HepG2 (cell line): Measurements from ENCODE around the gene POLR1G. TPM values are rescaled to one million over a fixed set of nuclear protein-coding genes. Genes with fewer than 3 reads are reported as not detected.
A peak's percentile ranks its signal among the peaks of the same experiment; 100 is the strongest.

Experiments
- AGO1 ChIP-seq: fragments of 200-400 bp; formaldehyde crosslinking; IDR thresholded peaks from 2 replicates; pipeline ENCODE4 v1.6.1; 2017; ENCODE audit warnings: mild to moderate bottlenecking, low read depth, low read length, moderate library complexity; ENCODE audit not compliant: poor library complexity, severe bottlenecking
- AKAP8 ChIP-seq: sonication (generic); formaldehyde crosslinking; IDR thresholded peaks from 2 replicates; pipeline ENCODE4 v1.5.1; 2020; ENCODE audit warnings: mild to moderate bottlenecking, missing genetic modification reagents
- ARID2 ChIP-seq: sonication (generic); formaldehyde crosslinking; IDR thresholded peaks from 2 replicates; pipeline ENCODE4 v1.8.1; 2022; ENCODE audit warnings: mild to moderate bottlenecking, missing genetic modification reagents, borderline replicate concordance
- FOXA3 ChIP-seq: IDR thresholded peaks from 2 replicates; pipeline ENCODE4 v1.6.1; 2016; ENCODE audit warnings: missing genetic modification reagents, missing compliant biosample characterization
- KDM5A ChIP-seq: fragments of 200-600 bp; sonication (generic); IDR thresholded peaks from 2 replicates; pipeline ENCODE4 v1.7.0; 2018; ENCODE audit warnings: antibody characterized with exemption, mild to moderate bottlenecking, low read length, borderline replicate concordance
- KLF11 ChIP-seq: IDR thresholded peaks from 2 replicates; pipeline ENCODE4 v1.6.1; 2016; ENCODE audit warnings: missing compliant biosample characterization
- MIER3 ChIP-seq: IDR thresholded peaks from 2 replicates; pipeline ENCODE4 v1.6.1; 2016; ENCODE audit warnings: missing compliant biosample characterization, borderline replicate concordance
- NFIB ChIP-seq: sonication (generic); formaldehyde crosslinking; IDR thresholded peaks from 2 replicates; pipeline ENCODE4 v1.9.0; 2021; ENCODE audit warnings: missing genetic modification reagents, mild to moderate bottlenecking, borderline replicate concordance
- PBX3 ChIP-seq: sonication (generic); formaldehyde crosslinking; IDR thresholded peaks from 2 replicates; pipeline ENCODE4 v1.8.1; 2023; ENCODE audit warnings: missing genetic modification reagents, inconsistent platforms, borderline replicate concordance
- PLRG1 ChIP-seq: fragments of 450-650 bp; conservative IDR thresholded peaks from 2 replicates; pipeline ENCODE4 v1.6.1; 2016
- PRMT3 ChIP-seq: sonication (generic); formaldehyde crosslinking; IDR thresholded peaks from 2 replicates; pipeline ENCODE4 v1.8.1; 2022; ENCODE audit warnings: low read depth, mild to moderate bottlenecking, moderate library complexity, missing genetic modification reagents, borderline replicate concordance
- SETDB1 ChIP-seq: sonication (generic); formaldehyde crosslinking; IDR thresholded peaks from 2 replicates; pipeline ENCODE4 v1.5.1; 2020; ENCODE audit warnings: missing genetic modification reagents, mild to moderate bottlenecking, borderline replicate concordance
- SIX1 ChIP-seq: sonication (generic); formaldehyde crosslinking; IDR thresholded peaks from 2 replicates; pipeline ENCODE4 v1.4.0; 2020; ENCODE audit warnings: missing genetic modification reagents, borderline replicate concordance
- SRSF4 ChIP-seq: fragments of 200-400 bp; formaldehyde crosslinking; IDR thresholded peaks from one replicate; pipeline ENCODE4 v1.6.1; 2018; ENCODE audit warnings: mild to moderate bottlenecking, low read depth, low read length, moderate library complexity; ENCODE audit not compliant: poor library complexity, severe bottlenecking
- U2AF2 ChIP-seq: fragments of 200-400 bp; formaldehyde crosslinking; IDR thresholded peaks from 2 replicates; pipeline ENCODE4 v1.6.1; 2017; ENCODE audit warnings: low read depth, mild to moderate bottlenecking, low read length
- ZBTB20 ChIP-seq: sonication (generic); formaldehyde crosslinking; IDR thresholded peaks from 2 replicates; pipeline ENCODE4 v1.8.1; 2023; ENCODE audit warnings: missing genetic modification reagents, low read depth, mild to moderate bottlenecking, borderline replicate concordance
- ZFP36L2 ChIP-seq: sonication (generic); formaldehyde crosslinking; IDR thresholded peaks from 2 replicates; pipeline ENCODE4 v1.4.0; 2020; ENCODE audit warnings: missing genetic modification reagents
- ZNF180 ChIP-seq: sonication (generic); formaldehyde crosslinking; IDR thresholded peaks from 2 replicates; pipeline ENCODE4 v1.4.0; 2020; ENCODE audit warnings: low read depth, missing genetic modification reagents, borderline replicate concordance
- ZNF513 ChIP-seq: sonication (generic); formaldehyde crosslinking; conservative IDR thresholded peaks from 2 replicates; pipeline ENCODE4 v1.5.0; 2020; ENCODE audit warnings: missing genetic modification reagents
- ZNF569 ChIP-seq: sonication (generic); formaldehyde crosslinking; IDR thresholded peaks from 2 replicates; pipeline ENCODE4 v1.5.0; 2020; ENCODE audit warnings: mild to moderate bottlenecking, missing genetic modification reagents, moderate library complexity, borderline replicate concordance
- ZNF572 ChIP-seq: sonication (generic); formaldehyde crosslinking; IDR thresholded peaks from 2 replicates; pipeline ENCODE4 v1.5.1; 2020; ENCODE audit warnings: mild to moderate bottlenecking, missing genetic modification reagents
- ZNF597 ChIP-seq: sonication (generic); formaldehyde crosslinking; IDR thresholded peaks from 2 replicates; pipeline ENCODE4 v1.5.0; 2020; ENCODE audit warnings: missing genetic modification reagents
- ZNF7 ChIP-seq: IDR thresholded peaks from 2 replicates; pipeline ENCODE4 v1.6.1; 2016; ENCODE audit warnings: missing biosample characterization, missing genetic modification reagents
- ZNF841 ChIP-seq: sonication (generic); formaldehyde crosslinking; IDR thresholded peaks from 2 replicates; pipeline ENCODE4 v1.8.1; 2023; ENCODE audit warnings: missing genetic modification reagents, borderline replicate concordance
- ZNF879 ChIP-seq: sonication (generic); formaldehyde crosslinking; IDR thresholded peaks from 2 replicates; pipeline ENCODE4 v1.8.1; 2023; ENCODE audit warnings: missing genetic modification reagents
- polyA plus RNA-seq, 8 experiments: library from polyadenylated mRNA; depleted of rRNA in 3 of 8; stranded (reverse) in 7 of 8; unstranded in 1 of 8; fragments of >200 nt; fragmentation: Illumina TruSeq in 4 of 8; extraction: Trizol in 4 of 8; gene quantifications; 2 replicates each; pipeline versions ENCODE4 v1.2.1 to v1.2.3, GENCODE V29; 2011 to 2016; ENCODE audit warnings: low read depth in 4 of 8, missing spikeins in 1 of 8, mixed read lengths in 1 of 8; ENCODE audit not compliant: insufficient read depth in 1 of 8
- total RNA-seq, 5 experiments: library from RNA; depleted of rRNA; stranded (reverse); fragments of >200 nt; fragmentation: Illumina TruSeq; extraction: Trizol; gene quantifications; 2 replicates each; pipeline ENCODE4 v1.2.3, GENCODE V29; 2016; ENCODE audit warnings: low read depth in 1 of 5
- TF ChIP-seq, protein P1 (sequence below): sonication (generic); formaldehyde crosslinking; conservative IDR thresholded peaks from 2 replicates; pipeline ENCODE4 v1.4.0; 2020; ENCODE audit warnings: missing genetic modification reagents

The POLR1G gene
- total and polyA plus RNA-seq, 2 of the 13 experiments (the other 11 are each of a cell fraction or from before 2014, with no cell fraction given): 3.5 to 20.8 TPM

DNA sequence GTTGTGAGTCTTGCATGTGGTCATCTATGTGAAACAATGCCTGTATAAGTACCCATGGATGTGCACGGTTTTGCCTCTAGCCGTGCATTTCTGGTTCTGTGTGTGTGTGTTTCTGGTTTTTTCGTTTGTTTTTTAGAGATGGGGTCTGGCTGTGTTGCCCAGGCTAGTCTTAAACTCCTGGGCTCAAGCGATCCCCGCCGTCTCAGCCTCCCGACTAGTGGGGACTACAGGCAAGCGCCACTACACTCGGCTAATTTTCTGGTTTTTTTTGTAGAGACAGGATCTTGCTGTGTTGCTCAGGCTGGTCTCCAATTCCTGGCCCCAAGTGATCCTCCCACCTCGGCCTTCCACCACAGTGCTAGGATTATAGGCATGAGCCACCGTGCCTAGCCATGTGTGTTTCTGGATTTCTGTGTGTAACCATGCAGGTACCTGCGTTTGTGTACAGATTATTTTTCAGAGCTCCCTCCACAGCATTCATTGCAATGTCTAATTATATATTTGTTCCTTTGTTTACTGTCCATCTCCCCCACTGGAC lies 45.5 kb downstream of the POLR1G start (continued):
- TF ChIP-seq ZNF879 (CRISPR knock-in tag) (no peak), AKAP8 (CRISPR knock-in tag) (no peak), KLF11 (CRISPR knock-in tag) (no peak), FOXA3 (peak; percentile 36), U2AF2 (no peak), ZNF841 (no peak), ZFP36L2 (no peak), PLRG1 (no peak), ZNF597 (CRISPR knock-in tag) (no peak), PRMT3 (CRISPR knock-in tag) (no peak), ZNF569 (no peak), ZNF7 (CRISPR knock-in tag) (no peak), SRSF4 (no peak), KDM5A (no peak), AGO1 (no peak), SETDB1 (no peak), ZNF572 (no peak), ZNF513 (CRISPR knock-in tag) (no peak), MIER3 (no peak), SIX1 (CRISPR knock-in tag) (no peak), ZNF180 (no peak), ZBTB20 (CRISPR knock-in tag) (no peak), NFIB (CRISPR knock-in tag) (no peak), ARID2 (0 out of 2 replicates have a peak, but pooled peaks have one; percentile 42), PBX3 (CRISPR knock-in tag) (no peak)
- TF ChIP-seq, protein P1, sequence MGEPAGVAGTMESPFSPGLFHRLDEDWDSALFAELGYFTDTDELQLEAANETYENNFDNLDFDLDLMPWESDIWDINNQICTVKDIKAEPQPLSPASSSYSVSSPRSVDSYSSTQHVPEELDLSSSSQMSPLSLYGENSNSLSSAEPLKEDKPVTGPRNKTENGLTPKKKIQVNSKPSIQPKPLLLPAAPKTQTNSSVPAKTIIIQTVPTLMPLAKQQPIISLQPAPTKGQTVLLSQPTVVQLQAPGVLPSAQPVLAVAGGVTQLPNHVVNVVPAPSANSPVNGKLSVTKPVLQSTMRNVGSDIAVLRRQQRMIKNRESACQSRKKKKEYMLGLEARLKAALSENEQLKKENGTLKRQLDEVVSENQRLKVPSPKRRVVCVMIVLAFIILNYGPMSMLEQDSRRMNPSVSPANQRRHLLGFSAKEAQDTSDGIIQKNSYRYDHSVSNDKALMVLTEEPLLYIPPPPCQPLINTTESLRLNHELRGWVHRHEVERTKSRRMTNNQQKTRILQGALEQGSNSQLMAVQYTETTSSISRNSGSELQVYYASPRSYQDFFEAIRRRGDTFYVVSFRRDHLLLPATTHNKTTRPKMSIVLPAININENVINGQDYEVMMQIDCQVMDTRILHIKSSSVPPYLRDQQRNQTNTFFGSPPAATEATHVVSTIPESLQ (CRISPR knock-in tag): no peak
